ENCODE results near the gene SHISAL1. TPM values are rescaled to one million over a fixed set of nuclear protein-coding genes. Genes with fewer than 3 reads are reported as not detected.

The SHISAL1 gene
- total RNA-seq, 4 donors from 2014 or later, result 1.1 to 3.3 (median 1.4) TPM

DNA sequence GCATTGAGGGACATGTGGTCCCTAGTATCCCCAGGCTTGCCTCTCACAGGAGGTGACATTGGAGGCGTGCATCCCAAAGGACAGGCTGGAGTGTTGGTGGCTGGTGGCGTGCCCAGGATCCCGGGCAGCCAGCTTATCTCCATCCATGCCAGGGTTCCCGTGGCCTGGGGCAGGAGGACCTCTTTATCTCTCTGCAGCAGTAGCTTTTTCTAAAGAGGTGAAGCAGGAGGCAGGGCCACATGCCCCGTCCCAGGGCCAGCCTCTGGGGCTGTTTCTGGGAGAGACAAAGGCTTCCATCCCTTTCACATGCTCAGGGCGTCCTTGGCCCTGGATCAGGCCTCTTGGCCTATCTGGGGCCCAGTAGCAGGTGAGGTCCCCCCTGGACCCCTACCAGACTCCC is 112.3 kb downstream of the SHISAL1 start:
- Histone ChIP-seq H3K9me3 (no peaks in the 10 kb centered on the region), H3K4me1 (no peaks in the 10 kb centered on the region), H3K27me3 (no peaks in the 10 kb centered on the region), H3K27ac (no peak overlapping the region), H3K4me3 (no peak overlapping the region), H3K36me3 (no peaks in the 10 kb centered on the region)
- TF ChIP-seq POLR2A (IDR thresholded peaks at IDR 0.05), result no peak
- TF ChIP-seq, protein P1, sequence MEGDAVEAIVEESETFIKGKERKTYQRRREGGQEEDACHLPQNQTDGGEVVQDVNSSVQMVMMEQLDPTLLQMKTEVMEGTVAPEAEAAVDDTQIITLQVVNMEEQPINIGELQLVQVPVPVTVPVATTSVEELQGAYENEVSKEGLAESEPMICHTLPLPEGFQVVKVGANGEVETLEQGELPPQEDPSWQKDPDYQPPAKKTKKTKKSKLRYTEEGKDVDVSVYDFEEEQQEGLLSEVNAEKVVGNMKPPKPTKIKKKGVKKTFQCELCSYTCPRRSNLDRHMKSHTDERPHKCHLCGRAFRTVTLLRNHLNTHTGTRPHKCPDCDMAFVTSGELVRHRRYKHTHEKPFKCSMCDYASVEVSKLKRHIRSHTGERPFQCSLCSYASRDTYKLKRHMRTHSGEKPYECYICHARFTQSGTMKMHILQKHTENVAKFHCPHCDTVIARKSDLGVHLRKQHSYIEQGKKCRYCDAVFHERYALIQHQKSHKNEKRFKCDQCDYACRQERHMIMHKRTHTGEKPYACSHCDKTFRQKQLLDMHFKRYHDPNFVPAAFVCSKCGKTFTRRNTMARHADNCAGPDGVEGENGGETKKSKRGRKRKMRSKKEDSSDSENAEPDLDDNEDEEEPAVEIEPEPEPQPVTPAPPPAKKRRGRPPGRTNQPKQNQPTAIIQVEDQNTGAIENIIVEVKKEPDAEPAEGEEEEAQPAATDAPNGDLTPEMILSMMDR (IDR thresholded peaks at IDR 0.05), result no peak
- DNase-seq, result no peak

DNA sequence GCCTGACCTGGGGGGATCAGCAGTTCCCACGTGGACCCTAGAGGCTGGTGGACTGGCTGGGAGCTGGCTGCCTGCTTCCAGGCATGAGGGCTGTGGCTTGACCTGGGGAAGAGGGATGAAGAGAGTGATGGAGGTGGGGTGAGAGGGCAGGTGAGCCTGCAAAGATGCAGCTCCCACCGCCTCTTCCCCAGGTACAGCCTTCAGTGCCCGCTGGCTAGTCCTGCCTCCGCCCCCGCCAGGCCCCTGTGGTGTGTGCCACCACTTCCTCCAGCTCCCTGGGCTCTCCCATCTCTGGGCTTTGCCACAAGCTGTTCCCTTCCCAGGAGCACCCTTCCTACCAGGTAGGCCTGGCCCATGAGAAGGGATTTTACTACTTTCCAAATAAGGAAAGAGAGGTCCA is 112.9 kb downstream of the SHISAL1 start:
- H3K9me3 ChIP-seq, result no peaks in the 10 kb centered on the region
- H3K27ac ChIP-seq, result no peak overlapping the region
- no peaks in the 10 kb centered on the region for H3K36me3 ChIP-seq
- no peak for TF ChIP-seq POLR2A (IDR thresholded peaks at IDR 0.05)
- TF ChIP-seq, protein P1 (IDR thresholded peaks at IDR 0.05), result no peak
- H3K4me1 ChIP-seq, result no peaks in the 10 kb centered on the region
- H3K4me3 ChIP-seq, result no peak overlapping the region
- peak in 1 of 3 donors; percentile 40 for DNase-seq
- H3K27me3 ChIP-seq, result no peaks in the 10 kb centered on the region

DNA sequence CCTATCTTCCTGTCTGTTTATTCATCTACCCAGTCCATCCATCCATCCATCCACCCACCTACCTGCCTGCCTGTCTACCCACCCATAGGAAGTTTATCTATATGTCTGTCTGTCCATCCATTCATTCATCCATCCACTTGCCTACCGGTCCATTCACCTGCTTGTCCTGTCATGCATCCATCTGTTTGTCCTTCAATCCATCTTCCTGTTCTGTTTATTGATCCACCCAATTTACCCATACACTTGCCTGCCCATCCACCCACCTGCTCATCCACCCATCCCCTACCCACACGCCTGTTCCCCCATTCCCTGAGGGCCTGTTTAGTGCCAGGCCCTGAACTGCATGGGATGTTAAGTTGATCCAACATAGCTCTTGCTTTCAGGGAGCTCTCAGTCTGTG is 113.6 kb downstream of the SHISAL1 start:
- Histone ChIP-seq H3K4me3 (no peak overlapping the region), H3K27ac (no peak overlapping the region), H3K36me3 (no peaks in the 10 kb centered on the region), H3K4me1 (no peaks in the 10 kb centered on the region), H3K9me3 (no peaks in the 10 kb centered on the region), H3K27me3 (no peaks in the 10 kb centered on the region)
- TF ChIP-seq, protein P1 (IDR thresholded peaks at IDR 0.05), result no peak
- TF ChIP-seq POLR2A (IDR thresholded peaks at IDR 0.05), result no peak
- no peak for DNase-seq

DNA sequence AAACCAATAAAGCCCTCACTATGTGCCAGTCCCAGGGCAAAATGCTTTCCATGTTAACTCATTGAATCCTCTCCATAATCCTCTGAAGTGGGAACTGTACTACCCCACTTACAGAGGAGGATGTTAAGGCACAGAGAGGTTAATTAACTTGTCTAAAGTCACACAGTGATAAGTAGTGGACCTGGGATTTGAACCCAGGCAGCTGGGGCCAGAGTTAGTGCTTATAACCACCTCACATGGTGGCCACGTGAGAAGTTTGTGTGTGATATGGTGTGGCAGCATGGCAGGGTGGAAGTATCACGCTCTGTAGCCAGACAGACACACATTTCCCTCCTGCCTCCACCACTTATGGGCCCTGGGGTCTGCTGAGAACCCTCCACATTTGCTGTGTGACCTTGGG is 115.5 kb downstream of the SHISAL1 start:
- H3K4me3 ChIP-seq, result no peak overlapping the region
- TF ChIP-seq, protein P1 (IDR thresholded peaks at IDR 0.05), result no peak
- no peak for TF ChIP-seq POLR2A (IDR thresholded peaks at IDR 0.05)
- no peaks in the 10 kb centered on the region for H3K4me1 ChIP-seq
- H3K27ac ChIP-seq, result no peak overlapping the region
- H3K9me3 ChIP-seq, result no peaks in the 10 kb centered on the region
- H3K36me3 ChIP-seq, result no peaks in the 10 kb centered on the region
- no peaks in the 10 kb centered on the region for H3K27me3 ChIP-seq
- DNase-seq, result no peak

DNA sequence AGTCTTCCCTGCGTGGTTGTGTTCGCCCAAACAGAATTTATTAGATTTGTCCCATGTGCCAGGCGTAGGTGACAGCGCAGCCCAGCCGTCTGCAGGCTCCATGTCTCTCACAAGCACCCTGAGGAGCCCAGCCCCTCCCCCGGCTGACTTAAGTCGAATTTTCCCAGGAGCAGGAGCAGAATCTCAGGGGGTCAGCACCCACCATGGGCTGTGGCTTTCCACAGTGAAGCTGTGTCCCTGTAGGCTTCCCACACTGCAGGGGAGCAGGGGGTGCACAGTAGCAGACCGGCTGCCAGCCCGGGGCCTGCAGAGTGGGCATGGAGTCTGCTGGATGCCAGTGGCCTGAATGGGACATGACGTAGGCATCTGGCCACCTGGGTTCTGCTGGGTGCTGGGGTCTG is 116.0 kb downstream of the SHISAL1 start:
- H3K27me3 ChIP-seq, result no peaks in the 10 kb centered on the region
- H3K4me1 ChIP-seq, result no peaks in the 10 kb centered on the region
- no peaks in the 10 kb centered on the region for H3K9me3 ChIP-seq
- no peak overlapping the region for H3K27ac ChIP-seq
- TF ChIP-seq, protein P1 (IDR thresholded peaks at IDR 0.05), result no peak
- TF ChIP-seq POLR2A (IDR thresholded peaks at IDR 0.05), result no peak
- no peak for DNase-seq
- H3K4me3 ChIP-seq, result no peak overlapping the region
- H3K36me3 ChIP-seq, result no peaks in the 10 kb centered on the region

DNA sequence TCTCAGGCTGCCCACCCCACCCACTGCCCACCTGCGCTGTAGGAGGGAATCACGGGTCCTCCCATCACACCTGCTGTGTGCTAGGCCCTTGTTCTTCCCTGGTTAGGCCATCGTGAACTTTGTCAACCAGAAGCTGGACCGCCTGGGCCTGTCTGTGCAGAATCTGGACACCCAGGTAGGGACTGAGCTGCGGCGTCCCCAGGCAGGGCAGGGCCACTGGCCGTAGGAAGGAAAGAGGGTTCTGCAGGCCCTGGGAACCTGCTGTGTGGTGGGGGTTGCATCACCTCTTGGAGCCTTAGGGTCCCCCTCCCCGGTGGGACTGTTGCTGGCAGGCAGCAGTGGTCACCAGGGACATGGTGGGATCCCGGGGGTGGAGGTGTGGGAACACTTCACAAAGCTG is 116.5 kb downstream of the SHISAL1 start:
- DNase-seq, result no peak
- Histone ChIP-seq H3K36me3 (no peaks in the 10 kb centered on the region), H3K27me3 (no peaks in the 10 kb centered on the region), H3K4me3 (no peak overlapping the region), H3K27ac (no peak overlapping the region), H3K4me1 (no peaks in the 10 kb centered on the region), H3K9me3 (no peaks in the 10 kb centered on the region)
- TF ChIP-seq POLR2A (IDR thresholded peaks at IDR 0.05), result no peak
- TF ChIP-seq, protein P1 (IDR thresholded peaks at IDR 0.05), result no peak

Measured in Peyer's patch (tissue), 4 donors.